Activated B cell treated with CpG ODN at 0.5 μM for 24 hours (primary cell): ENCODE data around the gene TRAF1. TPM values are rescaled to one million over a fixed set of nuclear protein-coding genes. Genes with fewer than 3 reads are reported as not detected.

Experiments
- ATAC-seq: fragments of 200-7000 bp; cut with Tn5 transposase; one replicate; pipeline ENCODE4 v1.10.0; 2021; ENCODE audit warnings: low read depth, mild to moderate bottlenecking, moderate library complexity
- CTCF ChIA-PET: fragments of 350-600 bp; sonication (Branson Sonifier 250); formaldehyde crosslinking; loops from one replicate; lab custom pipeline; 2021; ENCODE audit warnings: antibody characterized with exemption; lab: Charles Lee
- POLR2A ChIA-PET: fragments of 350-600 bp; sonication (Branson Sonifier 250); formaldehyde crosslinking; loops from one replicate; lab custom pipeline; 2021; ENCODE audit warnings: antibody characterized with exemption; lab: Charles Lee
- DNase-seq: peaks from one replicate; pipeline ENCODE4 v3.0.0; 2022
- H3K27ac Mint-ChIP-seq: one replicate; pipeline ENCODE4 v1.8.0; 2020; ENCODE audit warnings: mixed read lengths
- H3K27me3 Mint-ChIP-seq: one replicate; pipeline ENCODE4 v1.8.0; 2021; ENCODE audit warnings: mixed read lengths
- H3K36me3 Mint-ChIP-seq: one replicate; pipeline ENCODE4 v1.8.0; 2021; ENCODE audit warnings: low read depth, mixed read lengths
- H3K4me1 Mint-ChIP-seq: one replicate; pipeline ENCODE4 v1.8.0; 2021; ENCODE audit warnings: mixed read lengths
- H3K4me3 Mint-ChIP-seq: one replicate; pipeline ENCODE4 v1.8.0; 2020; ENCODE audit warnings: mild to moderate bottlenecking, mixed read lengths
- H3K9me3 Mint-ChIP-seq: one replicate; pipeline ENCODE4 v1.8.0; 2020; ENCODE audit warnings: mixed read lengths
- CTCF ChIP-seq: fragments of 200-600 bp; IDR thresholded peaks from one replicate; pipeline ENCODE4 v1.8.0; 2022; ENCODE audit warnings: antibody characterized with exemption, mild to moderate bottlenecking
- intact Hi-C: fragments of 100-400 bp; cut with micrococcal nuclease; formaldehyde crosslinking; loops from one replicate; pipeline ENCODE4 v1.15.1; 2024
- total RNA-seq: library from RNA; stranded (reverse); gene quantifications from 2 replicates; pipeline ENCODE4 v1.2.3, GENCODE V29; 2022

The TRAF1 gene
- total RNA-seq, 1 donor from 2014 or later, result 130 TPM

- Mint-ChIP-seq H3K36me3 (no peaks in the 10 kb centered on the region), H3K4me1 (peaks cover 79% of the 10 kb centered on the region), H3K27ac (peak overlapping the region; percentile 100), H3K4me3 (peak overlapping the region; percentile 20), H3K9me3 (no peaks in the 10 kb centered on the region), H3K27me3 (no peaks in the 10 kb centered on the region)
- intact Hi-C loops, result loop anchor here (5.0 kb wide), 2 partner anchors 222 to 268 kb away; partner anchors contain the start of genes MEGF9 and RAB14
- ATAC-seq (no peak), DNase-seq (no peak)
- ChIA-PET POLR2A (interaction anchor here (0.8 to 6.3 kb wide), 9 partner anchors 9 to 141 kb away, joined by 3 to 120 read pairs (median 6); partner anchors contain the start of genes FBXW2 and TRAF1), CTCF (interaction anchor here (0.7 to 2.1 kb wide), 4 partner anchors 9 to 141 kb away, joined by 3 to 8 read pairs (median 4); partner anchors contain the start of gene FBXW2)
- TF ChIP-seq CTCF, result no peak
Measured at GRCh38 chr9:120934281-120934680, 7.7 kb upstream of the TRAF1 start.

- no peaks in the 10 kb centered on the region for H3K27me3 Mint-ChIP-seq
- no peaks in the 10 kb centered on the region for H3K9me3 Mint-ChIP-seq
- ChIA-PET CTCF (interaction anchor here (0.7 to 1.6 kb wide), 4 partner anchors 8 to 140 kb away, joined by 3 to 5 read pairs (median 4); partner anchors contain the start of gene FBXW2), POLR2A (interaction anchor here (1.0 to 6.3 kb wide), 9 partner anchors 10 to 140 kb away, joined by 3 to 120 read pairs (median 7); partner anchors contain the start of genes FBXW2 and TRAF1)
- no peak for TF ChIP-seq CTCF
- H3K4me1 Mint-ChIP-seq, result peaks cover 81% of the 10 kb centered on the region
- H3K36me3 Mint-ChIP-seq, result no peaks in the 10 kb centered on the region
- H3K27ac Mint-ChIP-seq, result peak overlapping the region; percentile 100
- H3K4me3 Mint-ChIP-seq, result peak overlapping the region; percentile 66
- ATAC-seq (no peak), DNase-seq (no peak)
- intact Hi-C loops, result loop anchor here (5.0 kb wide), 2 partner anchors 221 to 269 kb away; partner anchors contain the start of genes MEGF9 and RAB14
Measured at GRCh38 chr9:120933310-120934055, 6.9 kb upstream of the TRAF1 start.

DNA sequence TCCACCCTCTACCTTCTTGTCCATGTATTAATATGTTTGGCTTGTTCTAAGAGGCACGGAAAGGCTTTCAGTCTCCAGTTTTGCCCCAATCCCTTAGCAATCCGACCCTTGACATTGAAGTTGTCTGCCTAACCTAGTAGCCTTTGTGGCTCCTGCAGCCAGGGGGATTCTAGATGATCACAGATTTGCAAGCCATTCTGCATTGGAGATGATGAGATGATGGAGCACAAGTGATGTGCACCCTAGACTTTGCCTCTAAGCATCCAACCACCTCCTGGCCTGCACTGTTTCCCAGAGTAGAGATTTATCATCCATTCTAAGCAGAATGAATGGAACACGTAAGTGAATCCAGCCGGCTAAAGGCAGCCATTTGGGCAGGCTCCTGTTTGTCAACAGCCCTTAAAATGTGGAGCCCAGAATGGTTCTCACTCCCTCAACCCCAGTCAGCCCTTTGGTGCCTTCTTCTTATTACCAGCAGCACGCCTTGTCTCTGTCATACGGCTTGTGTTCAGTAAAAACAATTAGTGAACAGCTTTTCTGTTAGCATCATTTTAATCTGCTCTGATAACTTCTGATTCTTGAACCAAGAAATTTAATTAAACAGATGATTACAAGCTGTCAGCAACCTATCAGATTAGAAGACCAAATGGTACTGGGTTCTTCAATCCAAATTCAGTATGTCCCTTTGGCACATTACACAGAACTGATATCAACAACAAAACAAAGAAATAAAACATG lies 5.7 kb upstream of the TRAF1 start:
- H3K36me3 Mint-ChIP-seq, result no peaks in the 10 kb centered on the region
- no peaks in the 10 kb centered on the region for H3K27me3 Mint-ChIP-seq
- H3K4me3 Mint-ChIP-seq, result peak overlapping the region; percentile 76
- H3K27ac Mint-ChIP-seq, result peak overlapping the region; percentile 100
- TF ChIP-seq CTCF, result no peak
- ChIA-PET POLR2A (interaction anchor here (0.5 to 6.3 kb wide), 24 partner anchors 7 to 1011 kb away, joined by 3 to 114 read pairs (median 8); partner anchors contain the start of genes FBXW2 and PHF19), CTCF (interaction anchor here (0.7 to 1.5 kb wide), 6 partner anchors 12 to 176 kb away, joined by 3 to 6 read pairs (median 4); partner anchors contain the start of gene FBXW2)
- DNase-seq, result no peak
- ATAC-seq, result no peak
- no peaks in the 10 kb centered on the region for H3K9me3 Mint-ChIP-seq
- H3K4me1 Mint-ChIP-seq, result peaks cover 91% of the 10 kb centered on the region
- intact Hi-C loops, result loop anchor here (5.0 kb wide), 2 partner anchors 220 to 270 kb away; partner anchors contain the start of genes MEGF9 and RAB14

GRCh38 chr9:120931231-120932085 lies 4.9 kb upstream of the TRAF1 start:
- Mint-ChIP-seq H3K4me1 (peaks cover 91% of the 10 kb centered on the region), H3K4me3 (peak overlapping the region; percentile 76), H3K27ac (peak overlapping the region; percentile 100), H3K9me3 (no peaks in the 10 kb centered on the region), H3K36me3 (no peaks in the 10 kb centered on the region), H3K27me3 (no peaks in the 10 kb centered on the region)
- ChIA-PET POLR2A (interaction anchor here (0.6 to 6.3 kb wide), 22 partner anchors 8 to 1012 kb away, joined by 3 to 114 read pairs (median 6); partner anchors contain the start of genes FBXW2 and PHF19), CTCF (interaction anchor here (0.7 to 1.5 kb wide), 7 partner anchors 11 to 175 kb away, joined by 3 to 6 read pairs (median 4); partner anchors contain the start of gene FBXW2)
- TF ChIP-seq CTCF, result no peak
- ATAC-seq (peak; percentile 64), DNase-seq (peak; percentile 50)
- intact Hi-C loops, result loop anchor here (1.0 to 5.0 kb wide), 7 partner anchors 11 to 271 kb away; partner anchors contain the start of genes MEGF9 and RAB14
